GM21381 (cell line): ENCODE results near the gene PSENEN.

Experiments used
- ATAC-seq: cut with Tn5 transposase; IDR thresholded peaks from one replicate; pipeline ENCODE4 v1.9.1; 2021; ENCODE audit warnings: mild to moderate bottlenecking, moderate library complexity; ENCODE audit not compliant: unreplicated experiment

Gene PSENEN

DNA sequence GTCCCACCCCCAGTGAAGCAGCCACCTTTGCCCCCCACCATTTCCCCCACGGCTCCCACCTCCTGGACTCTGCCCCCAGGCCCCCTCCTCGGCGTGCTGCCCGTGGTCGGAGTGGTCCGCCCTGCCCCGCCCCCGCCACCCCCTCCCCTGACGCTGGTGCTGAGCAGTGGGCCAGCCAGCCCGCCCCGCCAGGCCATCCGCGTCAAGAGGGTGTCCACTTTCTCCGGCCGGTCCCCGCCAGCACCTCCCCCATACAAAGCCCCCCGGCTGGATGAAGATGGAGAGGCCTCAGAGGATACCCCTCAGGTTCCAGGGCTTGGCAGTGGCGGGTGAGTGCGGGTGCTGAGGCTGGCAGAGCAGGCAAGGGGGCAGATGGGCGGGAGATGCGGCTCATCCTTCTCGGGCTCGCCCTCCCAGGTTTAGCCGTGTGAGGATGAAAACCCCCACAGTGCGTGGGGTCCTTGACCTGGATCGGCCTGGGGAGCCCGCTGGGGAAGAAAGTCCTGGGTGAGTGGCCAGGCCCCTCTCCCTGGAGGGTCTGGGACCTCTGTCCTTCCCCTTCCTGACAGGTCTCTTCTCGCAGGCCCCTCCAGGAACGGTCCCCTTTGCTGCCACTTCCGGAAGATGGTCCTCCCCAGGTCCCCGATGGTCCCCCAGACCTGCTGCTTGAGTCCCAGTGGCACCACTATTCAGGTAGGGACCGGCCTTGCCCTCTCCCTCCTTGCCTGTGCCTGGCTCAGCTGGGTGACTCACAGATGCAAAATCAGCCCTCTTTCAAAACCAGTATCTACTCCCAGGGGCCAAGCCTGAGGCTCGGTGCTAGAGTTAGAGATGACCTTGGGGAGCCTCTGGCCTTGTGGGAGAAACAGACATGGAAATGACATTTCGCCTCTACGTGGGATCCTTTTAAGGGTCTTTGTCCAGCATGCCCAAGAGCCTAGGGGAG, 12.0 kb upstream of the PSENEN start:
- ATAC-seq: no peak

DNA sequence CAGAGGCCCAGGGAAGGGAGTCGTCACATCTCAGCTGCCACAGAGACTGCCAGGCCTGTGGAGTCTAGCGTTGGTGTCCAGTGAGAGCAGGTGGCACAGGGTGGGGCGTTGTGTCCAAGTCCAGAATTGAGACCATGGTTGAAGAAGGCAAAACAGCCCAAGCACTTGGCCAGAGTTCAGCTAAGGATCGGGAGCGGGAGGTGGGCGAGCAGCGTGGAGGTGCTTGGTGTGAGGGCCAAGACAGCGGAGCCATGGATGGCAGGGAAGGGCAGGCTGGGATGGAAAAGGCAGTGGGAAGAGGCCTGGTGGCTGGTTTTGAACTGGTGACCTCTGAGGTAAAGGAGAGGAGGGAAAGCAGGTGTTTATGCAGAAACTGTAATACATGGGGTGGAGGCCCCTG, 11.2 kb upstream of the PSENEN start:
- no peak for ATAC-seq

DNA sequence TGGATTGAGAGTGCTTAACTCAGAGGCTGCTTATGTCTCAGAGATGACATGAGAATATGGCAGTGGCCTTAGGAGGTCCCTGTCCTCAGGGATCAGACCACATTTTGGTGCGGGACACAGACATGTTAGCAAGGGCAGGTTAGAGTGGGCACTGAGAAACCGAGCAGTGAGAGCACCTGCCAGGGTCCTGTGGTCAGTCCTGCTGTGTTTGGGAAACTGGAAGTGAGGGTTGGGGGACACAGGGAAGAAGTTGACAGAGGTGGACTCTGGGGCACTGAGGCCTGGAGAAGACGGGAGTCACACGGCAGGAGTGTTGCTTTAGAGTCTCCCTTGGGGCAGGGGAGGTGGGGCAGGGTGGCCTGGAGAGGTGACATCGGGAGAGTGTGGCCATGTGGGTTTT, 10.6 kb upstream of the PSENEN start:
- no peak for ATAC-seq

DNA sequence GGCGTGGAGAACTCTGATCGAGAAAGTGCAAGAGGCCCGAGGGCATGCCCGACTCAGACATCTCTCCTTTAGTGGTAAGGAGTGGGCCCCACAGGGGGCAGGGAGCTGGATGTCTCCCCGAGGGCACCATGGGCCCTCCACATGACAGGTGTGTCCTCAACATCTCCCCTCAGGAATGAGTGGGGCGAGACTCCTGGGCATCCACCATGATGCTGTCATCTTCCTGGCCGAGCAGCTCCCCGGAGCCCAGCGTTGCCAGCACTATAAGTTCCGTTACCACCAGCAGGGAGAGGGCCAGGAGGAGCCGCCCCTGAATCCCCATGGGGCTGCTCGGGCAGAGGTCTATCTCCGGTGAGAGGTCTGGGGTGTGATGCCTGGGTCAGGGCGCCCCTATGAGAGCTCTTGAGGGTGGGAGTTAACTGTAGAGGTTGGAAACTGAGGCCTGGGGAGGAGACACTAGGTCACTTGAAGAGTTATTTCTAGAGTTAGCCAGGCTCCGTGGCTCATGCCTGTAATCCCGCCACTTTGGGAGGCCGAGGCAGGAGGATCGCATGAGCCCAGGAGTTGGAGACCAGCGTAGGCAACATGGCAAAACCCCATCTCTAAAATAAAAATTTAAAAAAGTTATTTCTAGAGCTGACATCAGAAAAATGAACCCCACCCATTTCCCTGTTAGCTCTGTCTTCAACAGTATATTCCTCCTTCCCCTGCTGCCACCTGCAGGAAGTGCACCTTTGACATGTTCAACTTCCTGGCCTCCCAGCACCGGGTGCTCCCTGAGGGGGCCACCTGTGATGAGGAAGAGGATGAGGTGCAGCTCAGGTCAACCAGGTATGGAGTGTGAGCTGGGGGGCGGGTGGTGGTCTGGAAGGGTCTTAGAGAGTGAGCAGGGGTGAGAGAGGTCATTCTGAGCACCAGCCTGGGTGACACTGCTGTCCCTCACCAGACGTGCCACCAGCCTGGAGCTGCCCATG, 8.3 kb upstream of the PSENEN start:
- no peak for ATAC-seq

DNA sequence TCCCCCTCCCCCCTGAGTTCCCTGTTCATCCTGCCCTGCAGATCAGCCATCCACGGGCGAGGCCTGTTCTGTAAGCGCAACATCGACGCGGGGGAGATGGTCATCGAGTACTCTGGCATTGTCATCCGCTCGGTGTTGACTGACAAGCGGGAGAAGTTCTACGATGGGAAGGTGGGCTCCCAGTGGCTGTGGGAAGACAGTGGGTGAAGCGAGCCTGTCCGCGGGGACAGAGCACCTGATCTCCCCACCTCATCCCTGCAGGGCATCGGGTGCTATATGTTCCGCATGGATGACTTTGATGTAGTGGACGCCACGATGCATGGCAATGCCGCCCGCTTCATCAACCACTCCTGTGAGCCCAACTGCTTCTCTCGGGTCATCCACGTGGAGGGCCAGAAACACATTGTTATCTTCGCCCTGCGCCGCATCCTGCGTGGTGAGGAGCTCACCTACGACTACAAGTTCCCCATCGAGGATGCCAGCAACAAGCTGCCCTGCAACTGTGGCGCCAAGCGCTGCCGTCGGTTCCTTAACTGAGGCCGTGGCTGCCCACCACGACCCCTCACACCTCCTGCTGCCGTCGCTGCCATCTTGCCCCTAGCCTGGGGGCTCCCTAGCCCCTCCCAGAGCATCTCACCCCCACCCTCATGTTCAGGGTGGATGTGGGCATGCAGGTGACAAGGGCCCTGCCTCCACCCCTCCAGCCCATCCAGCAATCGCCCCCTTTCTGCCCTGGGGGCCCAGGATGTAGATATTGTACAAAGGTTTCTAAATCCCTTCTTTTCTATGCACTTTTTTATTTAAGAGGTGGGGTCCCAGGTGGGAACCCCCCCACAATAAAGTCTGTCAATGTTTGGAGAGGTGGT, 7.2 kb upstream of the PSENEN start:
- no peak for ATAC-seq

DNA sequence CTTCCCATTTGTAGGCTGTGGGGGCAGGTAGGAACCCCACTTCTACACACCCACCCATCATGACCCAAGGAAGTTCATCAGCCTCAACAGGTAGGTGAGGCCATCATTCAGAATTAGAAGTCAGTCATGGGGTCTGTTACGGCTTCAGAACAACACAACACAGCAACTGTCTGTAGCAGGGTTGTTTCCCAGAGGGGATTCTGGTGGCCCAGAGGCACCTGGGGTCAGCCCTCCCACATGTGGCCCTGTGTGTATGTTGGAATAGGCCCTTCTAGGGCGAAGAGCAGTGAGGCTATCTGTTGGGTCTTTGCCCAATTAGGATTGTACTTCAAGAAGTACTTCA, 6.6 kb upstream of the PSENEN start:
- no peak for ATAC-seq

DNA sequence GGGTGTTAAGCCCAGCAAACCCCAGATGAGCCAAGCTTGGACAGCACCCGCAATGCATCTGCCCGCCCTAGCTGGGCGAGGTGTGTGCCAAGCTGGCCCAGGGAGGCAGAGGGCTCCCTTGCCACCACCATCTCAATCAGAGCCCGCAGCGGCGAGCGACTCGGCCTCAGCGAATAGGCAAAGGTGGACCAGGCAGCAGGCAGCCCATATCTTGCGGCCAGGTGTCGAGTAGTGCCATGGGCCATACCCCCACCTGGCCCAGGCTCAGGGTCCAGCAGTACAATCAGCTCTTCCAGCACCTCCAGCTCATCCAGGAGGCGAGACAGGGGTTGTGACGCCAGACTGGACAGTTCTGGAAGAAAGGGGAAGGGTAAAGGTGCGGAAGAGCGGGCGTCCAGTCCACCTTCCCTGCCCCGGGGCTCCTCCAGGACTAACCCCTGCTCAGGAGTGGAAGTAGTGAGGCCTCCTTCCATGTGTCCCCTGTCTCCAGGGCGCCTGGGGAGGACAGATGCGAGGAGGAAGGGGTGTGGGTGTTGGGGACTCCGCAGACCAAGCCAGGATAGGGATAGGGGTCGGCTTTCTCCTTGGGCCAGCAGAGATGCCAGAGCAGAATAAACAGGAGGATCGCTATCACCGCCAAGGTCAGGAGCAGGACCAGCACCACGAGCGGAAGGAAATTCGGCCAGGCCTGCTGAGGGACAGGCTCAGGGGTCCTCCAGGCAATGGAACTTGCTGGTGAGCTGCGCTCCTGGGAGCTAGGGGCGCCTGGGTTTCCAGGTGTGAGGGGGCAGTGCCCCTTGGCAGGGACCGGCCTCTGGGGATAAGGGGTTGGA, 6.0 kb upstream of the PSENEN start:
- ATAC-seq: no peak

DNA sequence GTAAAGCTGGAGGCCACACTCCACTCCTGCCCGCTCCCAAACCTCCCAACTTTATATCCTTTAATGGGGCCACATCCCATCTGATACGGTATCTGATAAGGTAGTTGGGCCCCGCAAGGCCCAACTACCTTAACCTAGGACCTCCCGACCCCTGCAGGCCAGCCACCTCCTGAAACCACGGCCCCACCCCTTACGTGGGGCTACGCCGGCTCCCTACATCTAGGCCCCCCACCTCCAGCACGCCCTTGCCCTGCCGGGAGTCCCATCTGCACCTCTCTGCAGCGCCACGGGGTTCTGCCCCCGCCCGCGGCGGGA, 5.4 kb upstream of the PSENEN start:
- peak; percentile 11 for ATAC-seq

DNA sequence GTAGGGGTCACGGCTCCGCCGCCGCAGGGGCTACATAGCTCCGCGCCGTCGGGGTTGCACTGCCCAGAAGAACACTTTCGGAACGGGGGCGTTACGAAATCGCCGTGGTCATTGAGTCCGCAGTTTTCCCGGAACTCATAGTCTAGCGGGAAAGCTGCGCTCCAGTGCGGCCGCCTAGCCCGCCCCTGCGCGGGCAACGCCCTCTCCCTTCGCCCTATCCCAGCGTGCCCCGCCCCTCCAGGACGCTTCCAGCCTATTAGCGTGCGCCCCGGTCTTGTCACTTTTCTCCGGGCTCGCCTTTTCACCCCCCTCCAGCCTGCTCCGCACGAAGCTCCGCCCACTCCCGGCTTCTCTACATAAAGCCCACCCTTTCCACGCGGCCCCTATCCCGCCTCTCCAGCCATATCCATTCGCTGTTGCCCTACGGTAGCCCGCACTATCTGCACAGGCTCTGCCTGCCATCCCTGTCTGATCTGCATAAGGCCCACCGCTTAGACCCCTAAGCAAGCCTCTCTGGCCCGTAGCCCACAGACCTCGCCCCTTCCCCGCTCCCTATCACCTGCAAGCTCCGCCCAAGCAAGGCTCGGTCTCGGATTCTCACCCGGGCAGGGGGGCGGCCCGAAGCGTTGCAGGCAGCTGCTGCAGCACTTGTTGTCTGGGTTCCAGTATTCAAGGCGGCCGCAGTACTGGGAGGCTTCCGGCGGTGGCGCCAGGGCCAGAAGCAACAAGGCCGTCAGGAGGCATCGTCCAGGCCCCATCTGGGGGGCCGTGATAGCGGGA, 4.8 kb upstream of the PSENEN start:
- ATAC-seq: peak; percentile 50

DNA sequence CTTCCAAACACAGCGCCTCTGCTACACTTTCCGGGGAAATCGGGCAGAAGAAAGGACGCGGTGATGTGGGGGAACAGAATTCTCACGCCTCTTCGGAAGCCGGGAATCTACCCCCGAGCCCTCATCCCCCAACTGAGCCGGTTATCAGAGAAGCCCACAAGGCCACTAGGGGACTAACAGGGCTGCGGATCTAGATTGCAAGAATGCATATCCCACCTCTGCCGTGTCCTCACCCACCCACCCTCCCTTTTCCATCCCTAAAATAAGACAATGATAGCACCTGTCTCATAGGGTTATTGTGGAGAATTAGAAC, 4.3 kb upstream of the PSENEN start:
- no peak for ATAC-seq

DNA sequence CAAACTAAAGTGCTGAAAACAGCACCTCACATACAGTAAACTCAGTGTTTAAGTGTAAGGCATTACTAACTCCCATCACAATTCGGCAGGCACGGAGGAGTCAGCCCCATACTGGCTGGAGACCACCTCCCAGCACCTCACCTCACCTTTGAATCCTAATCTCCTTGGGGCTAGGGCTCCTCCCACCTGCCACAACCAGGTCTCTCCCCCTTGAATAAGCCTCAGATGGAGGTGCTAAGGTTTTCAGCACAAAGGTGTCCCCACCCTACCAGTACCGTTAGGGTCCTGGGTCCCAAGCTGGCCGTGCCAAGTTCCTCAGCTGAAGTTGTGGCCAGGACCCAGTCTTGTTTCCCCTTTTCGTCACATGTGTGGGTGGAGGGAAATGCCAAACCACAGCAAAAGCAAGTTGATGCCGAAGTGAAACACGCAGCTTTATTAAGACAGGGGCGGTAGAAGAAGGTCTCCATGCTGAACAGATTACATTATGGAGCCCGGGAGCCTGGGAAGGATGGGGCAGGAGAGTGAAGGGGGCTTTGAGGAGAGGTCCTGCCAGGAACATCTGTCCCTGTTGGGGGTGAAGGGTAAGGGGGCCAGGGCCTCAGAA, 3.2 kb upstream of the PSENEN start, which contains the start of gene IGFLR1:
IGFLR1 (minus strand) TSS at position 332 of the 604 bp plus-strand sequence. CDS start 1,272 bp downstream, outside the sequence.
- ATAC-seq: no peak

DNA sequence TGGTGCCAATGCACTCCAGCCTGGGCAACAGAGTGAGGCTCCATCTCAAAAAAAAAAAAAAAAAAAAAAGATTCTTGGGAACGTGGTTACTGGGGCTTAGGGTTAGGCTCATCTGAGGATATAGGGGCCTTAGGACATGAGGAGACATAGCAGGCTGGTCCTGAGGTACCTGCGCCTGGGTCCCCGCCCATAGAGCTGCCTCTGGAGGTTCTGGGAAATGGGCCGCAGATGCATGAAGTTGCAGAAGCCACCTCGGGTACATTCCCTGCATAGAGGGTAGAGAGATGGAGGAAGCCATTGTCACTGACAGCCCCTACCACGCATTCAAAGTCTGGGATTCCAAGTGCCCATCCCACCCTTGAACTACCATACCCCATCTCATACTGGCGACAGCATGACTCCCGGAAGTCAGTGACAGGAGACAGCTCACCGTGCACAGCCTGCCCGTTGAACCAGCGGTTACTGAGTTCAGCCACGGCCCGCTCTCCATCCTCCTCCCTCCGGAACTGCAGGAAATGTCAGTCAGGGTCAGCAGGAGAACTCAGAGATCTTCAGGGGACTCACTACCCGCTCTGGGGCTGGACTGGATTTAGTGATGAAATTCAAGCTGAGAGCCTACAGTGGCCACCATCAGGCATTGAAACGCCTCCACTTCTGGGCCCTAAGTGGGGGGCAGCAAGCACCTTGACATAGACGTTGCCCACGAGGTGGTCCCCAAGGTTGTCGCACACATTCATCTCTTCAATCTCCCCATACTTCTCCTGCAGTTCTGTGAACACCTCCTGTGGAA, 1.6 kb upstream of the PSENEN start:
- ATAC-seq: no peak

DNA sequence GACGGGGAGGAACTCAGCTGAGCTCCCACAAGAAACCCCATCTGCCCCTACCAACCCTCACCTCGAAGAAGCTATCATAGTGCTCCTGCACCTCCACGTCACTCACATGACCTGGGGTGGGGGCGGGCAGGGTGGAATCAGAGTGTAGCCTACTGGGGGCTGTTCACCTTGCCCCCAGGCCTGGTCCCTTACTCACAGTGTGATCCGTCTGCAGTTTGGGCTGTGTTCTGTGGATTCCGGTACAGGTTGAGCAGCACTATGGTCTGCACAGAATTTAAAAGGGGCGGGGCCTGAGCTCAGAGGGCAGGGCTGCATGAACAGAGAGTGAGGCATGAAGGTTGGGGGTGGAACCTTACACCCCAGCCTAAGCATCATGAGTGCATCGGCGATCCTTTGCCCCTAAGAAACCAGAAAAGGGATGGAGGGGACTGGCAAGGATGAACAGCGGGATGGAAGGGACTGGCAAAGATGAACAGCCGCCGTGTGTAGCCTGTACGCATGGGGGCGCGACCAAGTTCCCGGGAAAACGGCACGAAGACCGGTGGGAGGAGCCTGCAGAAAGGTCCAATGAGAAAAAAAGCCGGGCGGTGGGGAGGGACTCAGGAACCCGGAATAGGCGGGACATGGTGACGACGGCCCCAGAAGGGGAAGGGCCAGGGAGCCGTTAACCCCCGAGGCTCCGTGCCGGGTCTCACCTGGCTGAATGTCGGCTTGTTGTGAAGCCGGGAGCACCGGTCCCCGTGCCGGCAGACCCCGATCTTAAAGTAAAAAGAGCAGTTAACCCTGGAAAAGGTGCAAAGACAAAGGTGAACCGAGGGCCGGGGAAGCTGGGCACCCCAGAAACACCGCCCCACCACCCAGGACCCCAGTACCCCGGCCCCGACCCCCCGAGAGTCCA, 772 bp upstream of the PSENEN start:
- peak; percentile 25 for ATAC-seq

DNA sequence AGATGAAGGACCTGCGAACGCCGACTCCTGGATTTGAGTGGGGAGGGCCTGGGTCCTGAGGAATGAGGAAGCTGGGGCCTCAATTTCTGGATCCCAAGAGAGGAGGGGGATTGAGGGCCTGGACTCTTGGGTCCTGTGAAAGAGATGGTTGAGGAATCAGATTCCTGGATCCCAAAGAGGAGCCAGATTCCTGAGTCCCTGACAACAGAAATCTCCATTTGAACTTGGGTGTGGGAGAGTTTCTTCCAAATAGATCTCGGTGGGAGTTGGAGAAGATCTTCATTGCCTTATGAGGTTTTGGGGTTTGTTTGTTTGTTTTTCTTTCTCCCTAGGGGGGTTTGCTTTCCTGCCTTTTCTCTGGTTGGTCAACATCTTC, 624 bp downstream of the PSENEN start:
- no peak for ATAC-seq

DNA sequence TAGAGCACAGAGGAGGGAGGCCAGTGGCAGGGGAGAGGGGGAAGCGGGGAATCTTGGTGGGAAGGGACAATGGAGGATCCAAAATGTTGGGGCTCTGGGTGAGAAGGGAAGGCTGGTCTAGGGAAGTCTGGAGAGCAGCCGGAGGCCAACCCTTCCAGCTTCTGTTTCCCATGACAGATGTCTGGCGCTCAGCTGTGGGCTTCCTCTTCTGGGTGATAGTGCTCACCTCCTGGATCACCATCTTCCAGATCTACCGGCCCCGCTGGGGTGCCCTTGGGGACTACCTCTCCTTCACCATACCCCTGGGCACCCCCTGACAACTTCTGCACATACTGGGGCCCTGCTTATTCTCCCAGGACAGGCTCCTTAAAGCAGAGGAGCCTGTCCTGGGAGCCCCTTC, 1.1 kb downstream of the PSENEN start:
- no peak for ATAC-seq

DNA sequence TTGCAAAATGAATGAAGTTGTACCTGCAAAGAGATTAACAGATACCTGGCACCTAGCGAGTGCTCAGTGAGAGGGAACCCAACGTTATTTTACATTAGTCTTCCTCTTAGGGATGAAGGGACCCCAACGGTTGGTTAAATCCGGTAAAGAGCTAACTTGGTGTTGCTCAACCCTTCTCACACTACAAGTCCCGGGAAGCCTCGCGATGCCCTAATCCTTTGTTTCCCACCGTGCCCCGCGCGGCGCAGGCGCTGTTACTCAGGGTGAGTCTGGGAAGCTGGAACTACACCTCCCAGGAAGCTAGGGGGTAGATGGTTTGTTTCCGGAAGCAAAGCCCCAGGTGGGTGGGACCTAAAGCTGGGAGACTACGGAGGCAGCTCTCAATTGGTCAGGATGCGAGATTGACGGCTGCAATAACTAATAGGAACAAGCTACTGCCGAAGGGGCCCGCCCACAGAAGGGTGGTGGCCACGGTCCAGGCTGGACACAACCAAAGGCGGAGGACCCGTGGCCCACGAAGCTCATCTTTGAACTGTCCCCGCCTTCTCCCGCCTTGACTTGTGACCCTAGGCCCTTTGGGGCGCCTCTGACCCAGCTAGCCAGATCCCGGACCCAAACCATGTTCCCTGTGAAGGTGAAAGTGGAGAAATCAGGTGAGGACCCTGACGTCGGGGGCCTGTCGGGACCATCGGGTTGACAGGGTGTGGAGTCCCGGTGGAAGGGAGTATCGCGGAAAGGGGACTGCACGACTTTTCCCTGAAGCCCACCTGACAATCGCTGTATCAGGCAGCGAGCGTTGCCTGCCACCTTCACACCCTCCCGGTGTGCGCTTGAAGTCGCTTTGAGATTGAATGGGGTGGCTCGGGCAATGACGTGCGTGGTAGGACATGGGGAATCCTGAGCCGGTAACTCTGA, 2.9 kb downstream of the PSENEN start, which contains the start of gene LIN37:
LIN37 (plus strand) TSS at position 471 of the 915 bp plus-strand sequence; CDS start at position 620, 149 bp downstream.
- ATAC-seq: peak; percentile 57
